ENCODE data around the gene ADAMTSL3. TPM values are rescaled to one million over a fixed set of nuclear protein-coding genes. Genes with fewer than 3 reads are reported as not detected.

ADAMTSL3 gene
- total RNA-seq, 1 experiment from 2014 or later = 1.8 TPM

- ChIA-PET POLR2A (no interaction called here), CTCF (no interaction called here)
- Mint-ChIP-seq H3K4me1 (no peaks in the 10 kb centered on the region), H3K27me3 (ENCODE audit: low read depth) (peaks cover 4% of the 10 kb centered on the region; the same call in 1 of the 2 replicates), H3K4me3 (no peak overlapping the region), H3K9me3 (no peaks in the 10 kb centered on the region), H3K27ac (no peak overlapping the region), H3K36me3 (no peaks in the 10 kb centered on the region)
- no peak for TF ChIP-seq MAX (CRISPR knock-in tag; IDR thresholded peaks at IDR 0.05)
- TF ChIP-seq ZNF281 (CRISPR knock-in tag; IDR thresholded peaks at IDR 0.05) = no peak
- no peak for TF ChIP-seq E2F1 (CRISPR knock-in tag; IDR thresholded peaks at IDR 0.05)
- no peak for TF ChIP-seq AFF4 (CRISPR knock-in tag; IDR thresholded peaks at IDR 0.05; ENCODE audit: borderline replicate concordance)
- no peak for TF ChIP-seq ATF3 (CRISPR knock-in tag; conservative IDR thresholded peaks at IDR 0.05)
- TF ChIP-seq GRHL2 (CRISPR knock-in tag; IDR thresholded peaks at IDR 0.05; ENCODE audit: insufficient replicate concordance, severe bottlenecking) = no peak
- no peak for TF ChIP-seq ZNF416 (CRISPR knock-in tag; IDR thresholded peaks at IDR 0.05)
- no peak for TF ChIP-seq ATF6 (CRISPR knock-in tag; IDR thresholded peaks at IDR 0.05)
- no peak for TF ChIP-seq RELA (CRISPR knock-in tag; IDR thresholded peaks at IDR 0.05; ENCODE audit: borderline replicate concordance)
- DNase-seq (ENCODE audit: low spot score) (no peak), ATAC-seq (no peak)
These were observed 245.7 kb downstream of the ADAMTSL3 start for GRCh38 chr15:83899670-83900069.

GRCh38 chr15:83904107-83905040 lies 250.5 kb downstream of the ADAMTSL3 start:
- ChIA-PET CTCF (interaction anchor here (1.2 kb wide), 1 partner anchor 131 kb away, joined by 8 read pairs; no protein-coding TSS in a partner anchor), POLR2A (no interaction called here)
- Mint-ChIP-seq H3K27me3 (ENCODE audit: low read depth) (peaks cover 4% of the 10 kb centered on the region; the same call in 1 of the 2 replicates), H3K4me3 (no peak overlapping the region), H3K4me1 (no peaks in the 10 kb centered on the region), H3K36me3 (no peaks in the 10 kb centered on the region; the same call in 1 of the 2 replicates), H3K27ac (no peak overlapping the region), H3K9me3 (peaks cover 11% of the 10 kb centered on the region)
- ATAC-seq = no peak
- DNase-seq (ENCODE audit: low spot score) = no peak
- no peak for TF ChIP-seq ZNF121 (CRISPR knock-in tag; IDR thresholded peaks at IDR 0.05)
- TF ChIP-seq ZBTB43 (CRISPR knock-in tag; IDR thresholded peaks at IDR 0.05) = no peak
- no peak for TF ChIP-seq ZNF532 (CRISPR knock-in tag; IDR thresholded peaks at IDR 0.05; ENCODE audit: borderline replicate concordance)
- TF ChIP-seq IRF1 (CRISPR knock-in tag; IDR thresholded peaks at IDR 0.05) = no peak
- TF ChIP-seq TEAD1 (CRISPR knock-in tag; IDR thresholded peaks at IDR 0.05) = no peak
